ENCODE results near the gene HOXD3.

The HOXD3 gene

DNA sequence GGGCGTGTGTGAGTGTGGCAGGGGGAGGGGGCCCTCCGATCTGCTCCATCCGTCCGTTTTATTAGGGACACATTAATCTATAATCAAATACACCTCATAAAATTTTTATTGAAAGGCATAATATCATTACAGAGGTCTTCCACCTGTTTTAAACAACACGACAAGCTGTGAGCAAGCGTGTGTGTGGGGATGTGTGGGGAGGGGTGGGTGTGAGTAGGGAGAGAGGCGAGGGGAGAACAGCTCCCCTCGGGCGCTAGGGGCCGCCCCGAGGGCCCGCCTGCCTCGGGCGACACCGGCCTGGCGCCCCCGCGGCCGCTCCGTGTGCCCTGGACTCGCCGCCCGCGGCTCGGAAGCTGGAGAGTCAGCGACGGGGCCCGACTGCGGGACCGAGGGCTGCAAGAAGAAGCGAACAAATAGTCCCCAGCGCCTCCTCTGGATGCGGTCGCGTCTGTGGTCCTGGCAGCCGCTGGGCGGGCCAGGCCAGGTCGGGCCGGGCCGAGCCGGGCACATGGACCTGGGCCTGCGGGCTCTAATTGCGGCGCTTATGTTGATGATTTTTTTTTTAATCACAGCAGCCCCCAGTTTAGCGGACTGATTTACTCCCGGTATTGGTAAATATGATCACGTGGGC, 34.9 kb upstream of the HOXD3 start:
- DNase-seq, result no peak

DNA sequence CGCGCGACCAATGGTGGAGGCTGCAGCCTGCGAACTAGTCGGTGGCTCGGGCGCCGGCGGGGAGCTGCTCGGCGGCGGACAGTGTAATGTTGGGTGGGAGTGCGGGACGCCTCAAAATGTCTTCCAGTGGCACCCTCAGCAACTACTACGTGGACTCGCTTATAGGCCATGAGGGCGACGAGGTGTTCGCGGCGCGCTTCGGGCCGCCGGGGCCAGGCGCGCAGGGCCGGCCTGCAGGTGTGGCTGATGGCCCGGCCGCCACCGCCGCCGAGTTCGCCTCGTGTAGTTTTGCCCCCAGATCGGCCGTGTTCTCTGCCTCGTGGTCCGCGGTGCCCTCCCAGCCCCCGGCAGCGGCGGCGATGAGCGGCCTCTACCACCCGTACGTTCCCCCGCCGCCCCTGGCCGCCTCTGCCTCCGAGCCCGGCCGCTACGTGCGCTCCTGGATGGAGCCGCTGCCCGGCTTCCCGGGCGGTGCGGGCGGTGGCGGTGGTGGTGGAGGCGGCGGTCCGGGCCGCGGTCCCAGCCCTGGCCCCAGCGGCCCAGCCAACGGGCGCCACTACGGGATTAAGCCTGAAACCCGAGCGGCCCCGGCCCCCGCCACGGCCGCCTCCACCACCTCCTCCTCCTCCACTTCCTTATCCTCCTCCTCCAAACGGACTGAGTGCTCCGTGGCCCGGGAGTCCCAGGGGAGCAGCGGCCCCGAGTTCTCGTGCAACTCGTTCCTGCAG, 34.3 kb upstream of the HOXD3 start, which contains the start of gene HOXD9:
TSS of gene HOXD9 (plus strand) at position 37 of the 728 bp plus-strand sequence. CDS start at position 87, 50 bp downstream.
- peak; percentile 19 for DNase-seq

DNA sequence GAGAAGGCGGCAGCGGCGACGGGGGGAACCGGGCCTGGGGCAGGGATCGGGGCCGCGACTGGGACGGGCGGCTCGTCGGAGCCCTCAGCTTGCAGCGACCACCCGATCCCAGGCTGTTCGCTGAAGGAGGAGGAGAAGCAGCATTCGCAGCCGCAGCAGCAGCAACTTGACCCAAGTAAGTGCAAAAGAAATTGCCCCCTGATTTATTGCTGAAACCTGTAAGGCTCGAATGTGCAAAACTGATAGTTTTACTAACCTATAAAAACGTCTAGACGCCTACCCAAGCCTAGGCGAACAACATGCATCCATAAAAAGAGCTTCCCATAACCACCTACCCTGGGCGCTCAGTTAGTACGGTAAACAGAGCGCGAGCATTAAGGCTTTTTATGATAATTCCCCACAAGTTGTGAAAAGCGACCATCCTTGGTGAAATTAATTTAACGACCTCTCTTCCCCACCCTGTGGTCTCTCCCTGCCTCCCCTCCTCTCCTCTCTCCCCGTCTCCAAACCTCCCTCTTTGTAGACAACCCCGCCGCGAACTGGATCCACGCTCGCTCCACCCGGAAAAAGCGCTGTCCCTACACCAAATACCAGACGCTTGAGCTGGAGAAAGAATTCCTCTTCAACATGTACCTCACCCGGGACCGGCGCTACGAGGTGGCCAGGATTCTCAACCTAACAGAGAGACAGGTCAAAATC, 33.5 kb upstream of the HOXD3 start:
- DNase-seq, result no peak

DNA sequence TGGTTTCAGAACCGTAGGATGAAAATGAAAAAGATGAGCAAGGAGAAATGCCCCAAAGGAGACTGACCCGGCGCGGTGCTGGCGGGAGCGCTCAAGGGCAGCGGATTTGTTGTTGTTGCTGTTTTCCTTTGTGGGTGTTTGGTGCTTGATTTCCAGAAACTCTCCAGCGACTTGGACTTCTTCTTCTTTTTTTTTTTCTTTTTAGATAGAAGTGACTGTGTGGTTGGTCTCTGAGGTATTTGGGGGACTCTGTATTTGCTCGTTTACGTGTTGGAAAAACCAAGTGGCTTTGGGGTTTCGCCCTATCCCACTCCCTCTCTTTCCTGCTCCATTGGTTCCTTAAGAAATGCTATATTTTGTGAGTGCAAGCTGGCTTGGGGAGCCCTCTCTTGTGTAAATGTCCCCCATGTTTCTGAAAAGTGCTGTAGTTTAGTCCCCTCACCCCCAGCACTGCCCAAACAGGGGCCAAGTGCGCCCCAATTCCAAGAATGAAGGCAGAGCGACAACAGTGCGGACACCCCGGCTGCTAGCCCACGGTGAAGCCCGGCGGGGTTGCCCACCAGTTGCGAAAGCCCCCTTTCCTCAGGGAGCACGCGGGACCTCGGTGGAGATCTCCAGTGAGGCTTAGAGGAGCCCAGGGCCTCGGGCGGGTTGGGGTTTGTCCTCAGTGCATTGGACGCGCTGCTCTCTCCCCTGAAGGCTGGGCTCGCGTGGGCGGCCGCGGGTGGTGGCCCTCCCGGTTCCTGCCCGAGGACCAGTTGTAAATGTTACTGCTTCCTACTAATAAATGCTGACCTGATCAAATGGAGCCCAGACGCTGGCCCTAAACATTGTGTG, 32.8 kb upstream of the HOXD3 start:
- DNase-seq, result no peak

DNA sequence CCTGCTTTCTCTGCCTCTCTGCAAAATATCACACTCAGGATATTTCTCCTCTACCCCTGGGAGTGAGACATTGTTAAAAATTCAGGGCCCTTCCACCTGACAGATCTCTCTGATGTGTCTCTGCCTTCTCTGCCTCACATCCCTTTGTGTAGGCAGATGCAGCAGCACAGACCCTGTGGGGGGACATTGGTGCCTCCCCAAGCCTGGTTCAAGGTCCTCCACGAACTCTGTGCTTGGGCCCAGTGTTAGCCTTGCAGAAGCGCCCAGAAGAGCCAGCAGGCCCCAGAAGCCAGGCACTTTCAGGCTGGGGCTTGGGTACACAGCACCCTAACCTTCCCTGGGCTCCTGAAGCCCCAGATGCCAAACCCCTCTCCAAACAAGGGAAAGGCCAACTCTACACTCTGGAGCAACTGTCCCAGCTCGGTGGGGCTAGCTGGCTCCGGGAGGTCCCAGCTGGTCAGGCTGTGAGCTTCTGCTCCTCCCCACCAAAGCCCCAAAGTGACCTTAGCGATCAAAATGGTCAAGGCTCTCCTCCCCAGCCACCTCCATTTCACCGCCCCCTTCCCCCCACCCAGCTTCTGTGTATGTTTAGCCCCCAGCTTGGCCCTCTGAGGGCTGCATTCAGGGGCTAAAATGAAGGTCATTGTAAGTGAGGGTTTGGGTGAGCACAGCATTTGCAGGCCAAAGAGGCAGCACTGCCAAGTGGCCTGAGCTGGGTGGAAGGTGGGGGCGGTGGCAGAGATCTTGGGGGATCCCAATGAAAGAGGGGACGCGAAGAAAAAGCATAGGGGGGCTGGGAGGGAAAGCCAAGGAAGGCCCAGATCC, 31.9 kb upstream of the HOXD3 start:
- no peak for DNase-seq

DNA sequence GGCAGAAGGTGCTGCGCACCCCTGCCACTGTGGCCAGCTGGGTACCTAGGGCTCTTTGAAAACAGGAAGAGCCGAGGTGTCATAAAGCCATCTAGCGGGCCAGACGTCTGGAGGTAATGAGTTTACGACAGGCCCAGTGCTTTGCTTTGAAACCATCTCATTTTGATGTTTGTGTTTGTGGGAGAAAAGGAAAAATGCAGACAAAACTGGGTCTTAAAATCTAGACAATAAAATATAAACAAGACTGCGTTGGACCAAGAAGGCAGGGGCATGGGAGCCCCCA, 31.4 kb upstream of the HOXD3 start:
- no peak for DNase-seq

DNA sequence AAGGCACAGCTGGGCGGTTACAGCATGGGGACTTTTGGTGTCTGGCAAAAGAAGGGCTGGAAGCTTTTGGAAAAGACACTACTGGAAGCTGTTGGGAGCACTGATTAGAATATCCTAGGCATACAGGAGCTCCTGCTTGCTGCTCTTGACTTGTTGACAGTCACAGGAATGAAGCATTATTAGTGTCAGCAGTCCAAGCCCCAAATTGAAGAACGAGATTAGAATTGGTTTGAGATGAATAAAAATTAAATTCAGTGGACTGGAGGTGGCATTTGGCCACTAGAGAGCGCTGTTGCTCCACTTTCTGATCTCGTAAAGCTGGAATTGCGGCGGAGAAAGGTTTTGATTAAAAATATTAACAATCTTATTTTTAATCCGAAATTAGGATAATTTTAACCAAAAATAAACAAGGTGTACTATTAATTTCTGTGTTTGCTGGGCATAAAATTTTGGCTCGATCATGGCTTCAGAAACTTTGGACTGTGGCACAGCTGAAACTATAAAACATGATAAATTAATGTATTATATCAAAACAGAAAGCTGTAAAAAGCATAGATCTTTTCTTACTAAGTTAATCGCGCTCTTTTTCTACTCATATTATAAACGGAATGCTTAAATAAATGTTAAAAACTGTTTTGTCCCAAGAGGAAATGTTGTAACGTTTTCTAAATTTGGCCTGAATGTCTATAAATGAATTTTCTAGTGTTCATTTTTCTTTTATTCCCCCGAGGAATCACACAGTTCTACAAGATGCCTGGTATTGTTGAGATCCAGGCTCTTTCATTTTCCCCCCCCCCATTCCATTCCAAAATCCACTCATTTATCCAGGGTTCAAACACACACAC, 30.0 kb upstream of the HOXD3 start:
- DNase-seq, result peak; percentile 77

DNA sequence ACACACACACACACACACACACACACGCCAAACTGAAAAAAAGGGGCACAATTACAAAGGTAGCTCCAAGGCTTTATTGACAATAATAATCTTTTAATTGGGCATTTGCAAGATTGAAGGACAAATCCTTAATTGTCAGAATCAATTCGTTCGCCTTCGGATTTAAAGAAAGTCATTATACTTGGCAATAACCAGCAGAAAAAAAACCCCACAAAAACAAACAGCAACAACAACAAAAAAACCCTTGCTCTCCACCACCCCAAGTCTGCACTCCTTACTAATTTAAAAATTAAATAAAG, 29.4 kb upstream of the HOXD3 start:
- DNase-seq, result no peak

DNA sequence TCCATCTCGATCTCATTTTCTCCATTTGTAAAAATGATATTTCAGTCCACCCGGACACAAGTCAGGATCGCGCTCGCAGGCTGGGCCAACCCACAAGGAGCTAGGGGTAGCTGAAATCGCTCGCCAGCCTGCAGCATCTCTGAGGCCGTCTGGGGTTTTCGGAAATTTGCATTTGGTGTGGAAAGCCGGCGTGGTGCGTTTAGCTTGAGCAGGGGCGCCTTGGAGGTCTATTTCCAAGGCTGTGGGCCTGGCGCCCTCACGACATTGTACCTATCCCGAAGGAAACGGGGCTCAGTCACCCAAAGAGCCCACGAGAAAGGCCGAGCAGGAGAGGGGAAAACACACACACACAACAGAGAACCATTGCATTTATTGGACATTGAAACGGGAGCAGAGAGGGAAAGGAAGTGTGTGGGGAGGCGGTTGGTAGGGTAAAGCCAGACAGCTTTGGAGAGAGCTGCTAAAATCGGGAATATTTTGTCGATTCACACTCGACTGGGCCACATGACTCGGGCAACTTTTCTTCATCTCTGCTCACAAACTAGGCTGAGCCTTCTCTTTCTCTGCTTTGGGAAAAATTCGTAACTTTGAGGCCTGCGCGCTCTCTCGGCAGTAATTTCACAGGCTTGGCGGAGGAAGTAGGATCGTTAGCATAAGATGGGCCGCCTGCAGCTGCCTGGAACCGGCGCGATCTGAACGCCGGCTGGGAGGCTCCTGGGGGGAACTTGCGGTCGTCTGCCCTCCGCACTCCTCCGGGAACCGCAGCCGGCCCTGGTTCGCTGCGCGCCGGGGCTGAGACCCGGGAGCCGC, 28.7 kb upstream of the HOXD3 start:
- DNase-seq, result no peak

DNA sequence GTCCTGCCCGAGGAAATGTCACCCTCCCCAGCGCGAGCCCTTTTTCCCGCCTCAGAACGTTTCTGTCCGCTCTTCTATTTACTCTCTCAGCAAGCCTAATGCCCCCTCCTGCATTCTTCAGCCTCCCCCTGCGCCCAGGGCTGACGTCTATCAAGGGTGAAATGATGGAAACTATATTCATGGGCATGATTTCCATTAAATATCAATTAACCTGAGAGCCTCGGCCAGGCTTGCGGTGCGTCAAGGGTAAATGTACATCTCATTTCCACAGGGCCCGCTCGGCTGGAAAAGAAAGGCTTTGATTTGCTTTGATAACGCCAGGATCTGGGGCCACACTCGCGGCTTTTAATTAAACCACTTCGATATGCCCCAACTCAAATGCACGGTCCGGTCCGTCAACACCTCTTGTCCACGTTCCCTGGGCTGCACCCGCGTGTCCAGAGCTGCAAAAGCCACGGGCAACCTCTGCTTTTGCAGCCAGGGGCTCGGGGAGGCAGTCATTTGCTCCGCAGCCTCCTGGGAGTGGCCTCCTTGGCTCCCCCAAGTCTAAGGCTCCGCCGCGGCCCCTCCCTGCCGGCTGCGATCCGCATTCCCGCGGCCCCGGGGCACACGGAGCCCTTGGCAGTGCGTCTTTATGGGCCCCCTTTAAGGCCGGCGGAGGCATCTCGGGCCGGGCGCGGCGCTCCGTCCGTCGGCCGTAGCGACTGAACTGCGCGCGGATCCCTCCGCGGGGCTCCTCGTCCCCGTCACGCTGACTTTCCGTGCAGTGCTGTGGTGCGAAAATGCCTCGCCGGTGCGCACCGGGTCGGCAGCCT, 27.9 kb upstream of the HOXD3 start, which contains the start of gene HOXD8:
TSS of gene HOXD8 (plus strand) at position 724 of the 815 bp plus-strand sequence. CDS start 662 bp downstream, outside the sequence.
- DNase-seq, result no peak

DNA sequence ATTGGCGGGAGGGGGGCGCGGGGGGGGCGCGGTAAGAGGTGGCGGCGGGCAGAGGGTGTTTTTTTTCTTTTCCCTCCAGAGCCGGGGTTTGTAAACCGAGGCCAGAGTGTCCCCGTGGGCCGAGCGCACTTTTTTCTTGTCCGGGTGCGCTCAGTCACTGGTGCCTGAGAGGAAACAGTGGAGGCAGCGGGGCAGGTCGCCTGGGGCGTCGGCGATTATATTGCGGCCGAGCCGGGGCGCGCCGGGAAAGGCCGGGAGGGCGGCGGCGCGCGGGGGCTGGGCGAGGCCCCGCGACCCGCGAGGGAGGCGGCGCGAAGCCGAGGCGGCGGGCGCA, 27.3 kb upstream of the HOXD3 start:
- no peak for DNase-seq

DNA sequence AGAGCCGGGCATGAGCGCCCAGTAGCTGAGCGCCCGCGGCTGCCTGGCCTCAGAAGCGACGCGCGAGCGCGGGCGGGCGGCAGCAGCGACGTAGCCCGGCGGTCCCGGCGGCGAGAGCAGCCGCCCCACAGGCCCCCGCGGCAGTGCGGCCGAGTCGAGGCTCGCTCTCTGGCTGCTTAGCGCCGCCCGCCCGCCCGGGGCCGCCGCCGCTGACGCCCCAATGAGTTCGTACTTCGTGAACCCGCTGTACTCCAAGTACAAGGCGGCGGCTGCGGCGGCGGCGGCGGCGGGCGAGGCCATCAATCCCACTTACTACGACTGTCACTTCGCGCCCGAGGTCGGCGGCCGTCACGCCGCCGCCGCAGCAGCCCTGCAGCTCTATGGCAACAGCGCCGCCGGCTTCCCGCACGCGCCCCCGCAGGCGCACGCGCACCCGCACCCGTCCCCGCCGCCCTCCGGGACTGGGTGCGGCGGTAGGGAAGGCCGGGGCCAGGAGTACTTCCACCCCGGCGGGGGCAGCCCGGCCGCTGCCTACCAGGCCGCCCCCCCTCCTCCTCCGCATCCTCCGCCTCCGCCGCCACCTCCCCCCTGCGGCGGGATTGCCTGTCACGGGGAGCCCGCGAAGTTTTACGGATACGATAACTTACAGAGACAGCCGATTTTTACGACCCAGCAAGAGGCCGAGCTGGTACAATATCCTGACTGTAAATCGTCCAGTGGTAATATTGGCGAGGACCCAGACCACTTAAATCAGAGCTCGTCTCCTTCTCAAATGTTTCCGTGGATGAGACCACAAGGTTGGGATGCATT, 26.8 kb upstream of the HOXD3 start:
- no peak for DNase-seq

DNA sequence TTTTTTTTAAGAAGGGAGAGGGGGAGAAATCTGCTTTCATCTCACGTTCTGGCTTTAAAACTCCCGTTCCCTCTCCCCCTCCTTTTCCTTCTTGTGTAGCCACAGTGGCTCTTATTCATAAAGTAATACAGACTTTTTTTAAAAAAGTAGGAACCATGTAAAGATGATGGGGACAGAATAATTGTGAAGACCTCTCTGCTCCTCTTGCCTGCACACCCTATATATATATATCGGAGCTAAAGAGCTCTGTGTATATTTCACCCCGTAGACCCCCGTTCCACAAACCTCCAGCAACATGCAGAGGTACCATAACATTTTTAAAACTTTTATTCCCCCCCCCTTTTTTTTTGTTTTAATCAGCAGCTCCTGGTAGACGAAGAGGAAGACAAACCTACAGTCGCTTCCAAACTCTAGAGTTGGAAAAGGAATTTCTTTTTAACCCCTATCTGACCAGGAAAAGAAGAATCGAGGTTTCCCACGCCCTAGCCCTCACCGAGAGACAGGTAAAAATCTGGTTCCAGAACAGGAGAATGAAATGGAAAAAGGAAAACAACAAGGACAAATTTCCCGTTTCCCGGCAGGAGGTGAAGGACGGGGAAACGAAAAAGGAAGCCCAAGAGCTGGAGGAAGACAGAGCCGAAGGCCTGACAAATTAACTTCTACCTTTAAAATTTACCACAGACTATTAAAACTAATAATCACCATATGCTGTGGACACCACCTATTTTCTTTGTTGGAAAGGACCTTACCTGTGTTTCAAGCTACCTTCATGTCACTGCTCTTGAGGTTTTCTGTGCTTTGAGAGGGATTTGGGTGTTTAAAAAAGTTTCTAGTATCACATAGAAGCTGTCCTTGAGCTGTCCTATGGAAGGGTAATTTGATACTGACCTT, 25.9 kb upstream of the HOXD3 start:
- no peak for DNase-seq

DNA sequence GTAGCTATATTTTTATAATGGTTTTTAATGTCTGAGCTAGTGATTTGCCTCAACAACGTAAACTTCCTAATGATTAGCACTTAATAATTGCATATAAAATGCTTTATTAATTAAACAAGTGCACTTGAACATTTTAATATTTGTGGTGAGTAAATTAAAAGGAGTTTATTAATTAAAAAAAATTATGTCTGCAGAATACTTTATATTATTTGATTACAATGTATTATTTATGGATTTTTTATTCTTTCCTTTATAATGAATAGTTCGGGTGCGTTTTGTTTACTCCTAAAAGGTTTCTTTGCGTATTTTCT, 25.3 kb upstream of the HOXD3 start:
- no peak for DNase-seq

DNA sequence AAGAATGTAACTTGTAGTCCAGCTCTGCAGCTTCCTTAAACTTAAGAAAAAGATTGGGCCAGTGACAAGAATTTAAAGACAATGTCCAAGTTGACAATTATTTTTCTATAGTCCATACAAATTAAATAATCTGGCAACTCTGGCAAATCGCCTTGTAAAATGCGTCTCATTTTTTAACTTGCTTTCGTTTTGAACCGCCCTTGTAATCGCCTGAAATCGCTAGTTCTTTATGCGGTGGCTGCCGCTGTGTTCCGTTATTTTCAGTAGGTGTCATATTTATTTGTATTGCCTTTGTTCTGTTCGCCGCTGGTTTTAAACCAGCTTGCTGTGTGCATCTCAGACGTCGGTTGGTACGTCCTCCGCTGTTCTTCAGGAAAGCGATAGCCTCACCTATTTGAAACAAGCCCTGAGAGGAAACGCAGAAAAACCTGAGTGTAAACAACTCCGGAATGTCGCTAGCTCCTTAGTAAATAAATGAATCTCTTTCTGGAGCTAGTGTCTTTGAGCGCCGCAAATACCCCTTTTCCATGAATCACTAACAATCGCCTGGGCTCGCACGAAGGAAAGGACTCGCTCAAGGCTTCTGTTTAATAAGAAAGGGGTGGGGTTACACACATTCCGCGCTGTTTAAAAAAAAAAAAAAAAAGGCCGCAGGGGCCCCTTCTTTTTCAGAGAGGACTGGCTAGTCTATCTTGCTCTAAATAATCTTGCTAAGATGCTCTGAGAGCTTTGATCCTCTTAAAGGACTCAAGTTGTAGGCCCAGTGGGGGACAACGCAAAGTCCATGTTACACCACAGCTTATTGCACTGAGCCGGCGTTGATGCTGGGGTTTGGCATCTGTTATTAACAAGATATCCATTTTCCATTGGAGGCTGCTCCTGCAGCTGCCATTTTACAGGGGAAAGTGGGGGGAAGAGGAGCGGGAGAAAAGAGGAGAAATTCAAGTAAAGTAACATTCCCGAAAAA, 24.6 kb upstream of the HOXD3 start:
- no peak for DNase-seq

DNA sequence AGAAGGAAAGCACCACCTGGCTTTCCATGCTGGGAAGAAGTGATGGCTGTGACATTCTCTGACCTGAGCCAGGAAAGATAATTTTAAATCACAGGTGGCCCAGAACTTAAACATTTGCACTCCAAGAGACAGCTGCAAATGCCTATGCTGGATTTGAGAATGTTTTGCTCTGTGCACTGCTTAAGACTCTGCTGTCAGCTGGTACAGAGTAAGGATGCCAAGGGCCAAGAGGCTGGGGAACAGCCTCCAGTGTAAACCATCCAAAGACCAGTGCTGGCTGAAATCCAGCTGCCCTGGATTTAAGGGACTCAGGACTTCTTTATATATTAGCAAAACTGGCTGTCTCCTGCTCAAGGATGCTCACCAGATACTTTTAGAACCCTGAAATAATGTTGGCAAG, 23.7 kb upstream of the HOXD3 start:
- DNase-seq, result no peak

DNA sequence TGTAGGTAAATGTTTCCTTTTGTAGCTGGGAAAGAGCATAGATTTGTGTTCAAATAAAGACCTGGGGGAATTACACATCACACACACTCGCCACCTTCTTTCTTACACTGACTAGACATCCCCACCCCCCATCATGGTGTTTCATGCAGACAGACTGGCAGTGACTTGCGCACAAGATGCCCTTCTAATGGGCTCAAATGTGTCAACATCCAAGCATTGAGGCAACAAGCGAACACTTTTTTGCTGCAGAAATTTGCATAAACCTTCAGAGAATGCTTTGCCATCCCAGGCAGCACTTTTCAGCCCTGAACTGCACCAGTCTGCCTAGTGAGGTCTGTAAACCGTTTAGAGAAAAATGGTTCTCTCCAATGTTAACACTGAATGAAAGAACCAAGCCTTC, 23.1 kb upstream of the HOXD3 start:
- no peak for DNase-seq

Measured in stimulated activated CD4-positive, alpha-beta T cell treated with anti-CD3 and anti-CD28 coated beads, Interleukin-4, amount 100 ng/mL, for 24 hours (primary cell).